Glomerular endothelial cell (primary cell): ENCODE data around the gene AGTRAP. TPM values are rescaled to one million over a fixed set of nuclear protein-coding genes. Genes with fewer than 3 reads are reported as not detected.

Experiments
- DNase-seq: peaks from one replicate; pipeline ENCODE4 v3.0.0-alpha.2; 2011; ENCODE audit warnings: low read depth, low spot score; ENCODE audit errors: extremely low read depth
- total RNA-seq: library from RNA; depleted of rRNA; stranded (reverse); fragments of >200 nt; gene quantifications from 2 replicates; pipeline ENCODE4 v1.2.3, GENCODE V29; 2015

The AGTRAP gene
- 54.1 and 68.0 TPM in 2 replicates for total RNA-seq

DNA sequence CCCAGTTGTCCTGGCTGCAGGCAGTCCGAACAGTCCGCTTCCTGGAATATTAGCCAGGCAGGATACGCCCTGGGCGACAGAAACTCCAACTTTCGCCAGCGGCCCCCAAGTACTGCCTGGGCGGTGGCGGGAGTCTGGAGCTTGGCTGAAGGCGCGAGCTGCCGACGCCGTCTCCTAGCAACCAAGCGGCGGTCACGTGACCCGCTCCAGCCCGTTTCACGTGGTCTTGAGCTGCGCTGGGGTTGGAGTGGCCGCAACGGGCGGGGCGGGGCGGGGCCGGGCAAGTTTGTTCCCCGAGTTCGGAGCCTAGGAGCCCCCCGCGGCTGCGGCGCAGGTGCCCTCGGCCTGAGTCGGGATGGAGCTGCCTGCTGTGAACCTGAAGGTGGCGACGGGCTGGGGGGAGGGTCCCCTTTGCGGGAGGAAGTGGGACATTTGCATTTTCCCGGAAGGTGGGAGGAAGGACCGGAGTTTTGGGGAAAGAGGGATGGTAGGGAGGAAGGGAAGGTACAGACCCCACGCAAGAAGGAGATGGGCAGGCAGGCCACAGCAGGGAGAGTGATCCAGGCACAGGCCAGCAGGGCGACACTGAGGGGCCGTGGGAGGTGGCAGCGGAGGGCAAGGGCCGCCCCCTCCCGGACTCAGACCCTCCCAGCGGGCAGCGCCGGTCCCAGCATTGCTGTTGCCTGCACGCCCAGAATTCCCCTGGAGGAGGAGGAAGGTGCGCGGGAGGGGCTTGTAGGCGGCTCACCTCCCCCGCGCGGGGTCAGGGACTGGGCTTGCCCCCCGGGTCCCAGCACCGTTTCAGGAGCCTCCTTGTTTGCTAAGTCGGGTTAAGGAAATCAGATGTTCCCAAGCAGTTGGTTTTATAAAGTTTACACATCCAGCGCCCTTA is at the start of gene AGTRAP:
Gene AGTRAP, plus strand, starts transcription at position 283 of the 892 bp plus-strand sequence. Its CDS starts 73 bp downstream, at position 356.
- DNase-seq: peak; percentile 56

DNA sequence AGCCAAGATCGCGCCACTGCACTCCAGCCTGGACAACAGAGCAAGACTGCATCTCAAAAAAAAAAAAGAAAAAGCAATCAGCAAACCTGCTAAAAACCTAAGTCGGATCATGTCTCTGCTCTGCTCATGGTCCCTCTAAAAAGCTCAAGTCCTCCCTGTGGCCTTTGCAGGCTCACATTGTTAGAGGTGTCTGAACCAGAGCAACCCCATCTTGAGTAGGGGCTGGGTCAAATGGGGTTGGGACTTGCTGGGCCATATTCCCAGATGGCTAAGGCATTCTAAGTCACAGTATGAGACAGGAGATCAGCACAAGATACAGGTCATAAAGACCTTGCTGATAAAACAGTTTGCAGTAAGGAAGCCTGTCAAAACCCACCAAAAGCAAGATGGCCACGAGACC is 47.4 kb upstream of the AGTRAP start:
- DNase-seq: no peak

DNA sequence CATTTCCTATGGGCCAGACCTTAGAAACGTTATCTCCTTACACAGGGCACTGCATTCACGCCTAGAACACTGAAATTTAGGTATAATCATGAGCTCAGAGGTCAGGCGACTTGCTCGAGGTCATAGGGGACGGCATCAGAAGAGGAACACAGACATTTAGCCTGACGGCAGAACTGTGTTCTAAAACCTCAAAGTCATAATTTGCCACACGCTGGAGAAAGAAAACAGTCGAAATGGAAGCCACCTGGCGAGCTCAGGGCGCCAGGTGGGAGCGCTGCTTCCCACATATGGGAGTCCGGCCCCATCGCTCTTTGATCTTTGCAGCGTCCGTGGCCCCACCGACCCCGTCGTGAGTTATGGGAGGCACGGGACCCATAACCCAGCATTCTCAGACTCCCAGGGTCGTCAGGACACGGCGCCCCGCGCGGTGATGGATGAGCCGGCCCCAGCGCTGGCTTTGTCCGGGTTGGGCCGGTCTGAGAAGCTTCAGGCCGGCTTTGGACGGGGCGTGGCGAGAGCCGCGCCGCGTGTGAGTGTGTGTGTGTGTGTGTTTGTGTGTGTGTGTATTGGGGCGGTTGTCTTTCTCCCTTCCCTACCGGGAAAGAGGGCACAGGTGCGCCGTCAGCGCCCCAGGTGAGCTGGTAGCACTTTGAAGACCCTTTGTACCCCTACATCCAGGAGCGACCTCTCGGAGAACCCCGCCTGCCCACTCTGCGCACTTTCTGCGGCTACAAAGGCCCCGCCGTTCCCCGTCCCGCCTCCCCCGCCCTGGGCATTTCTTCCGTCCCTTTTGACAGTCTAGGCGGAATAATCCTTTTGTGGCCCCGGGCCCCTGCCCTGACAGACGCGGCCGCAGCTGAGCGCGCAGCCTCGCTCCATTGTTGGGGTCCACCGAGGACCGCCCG is 45.3 kb upstream of the AGTRAP start:
- no peak for DNase-seq

- no peak for DNase-seq
Observed at GRCh38 chr1:11691302-11691914, 44.5 kb upstream of the AGTRAP start, which contains the start of gene DRAXIN. TSS of gene DRAXIN (plus strand) at chr1:11691710. CDS start at chr1:11706259, 14,549 bp downstream.

DNA sequence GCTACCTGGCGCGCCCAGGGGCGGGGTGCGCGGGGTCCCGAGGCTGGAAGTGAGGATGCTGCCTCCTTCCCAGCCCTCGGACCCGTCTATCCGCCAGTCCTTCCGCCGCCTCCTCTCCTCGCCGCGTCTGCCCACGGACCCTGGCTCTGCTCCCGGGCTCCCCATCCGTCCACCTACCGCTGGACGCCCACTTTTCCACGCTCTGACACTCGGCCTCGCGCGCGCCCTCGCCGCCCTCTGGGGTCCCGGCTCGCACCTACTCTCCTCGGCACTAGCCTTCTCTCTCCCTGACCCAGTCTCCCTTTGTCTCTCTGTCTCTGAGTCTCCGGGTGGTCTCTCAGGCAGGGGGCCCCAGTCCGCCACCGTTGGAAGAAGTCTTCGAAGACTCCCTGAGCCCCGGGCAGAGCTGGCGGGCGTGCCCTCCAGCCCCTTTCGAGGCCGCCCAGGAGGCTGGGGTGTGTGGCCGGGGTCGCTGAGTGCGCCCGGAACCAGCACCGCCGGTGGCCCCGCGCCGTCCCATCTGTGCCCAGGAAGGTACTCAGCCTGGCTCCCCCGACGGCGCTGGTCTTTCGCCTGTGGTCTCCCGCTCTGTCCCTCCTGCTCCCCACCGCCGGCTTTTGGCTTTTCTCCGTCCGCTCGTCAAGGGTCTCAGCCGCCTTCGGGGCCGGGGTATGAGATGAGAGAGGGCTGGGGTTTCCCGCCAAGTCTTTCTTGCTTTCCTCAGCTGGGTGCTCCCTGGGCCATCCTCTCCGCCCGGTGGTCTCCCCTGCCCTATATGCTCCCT is 43.8 kb upstream of the AGTRAP start:
- no peak for DNase-seq

DNA sequence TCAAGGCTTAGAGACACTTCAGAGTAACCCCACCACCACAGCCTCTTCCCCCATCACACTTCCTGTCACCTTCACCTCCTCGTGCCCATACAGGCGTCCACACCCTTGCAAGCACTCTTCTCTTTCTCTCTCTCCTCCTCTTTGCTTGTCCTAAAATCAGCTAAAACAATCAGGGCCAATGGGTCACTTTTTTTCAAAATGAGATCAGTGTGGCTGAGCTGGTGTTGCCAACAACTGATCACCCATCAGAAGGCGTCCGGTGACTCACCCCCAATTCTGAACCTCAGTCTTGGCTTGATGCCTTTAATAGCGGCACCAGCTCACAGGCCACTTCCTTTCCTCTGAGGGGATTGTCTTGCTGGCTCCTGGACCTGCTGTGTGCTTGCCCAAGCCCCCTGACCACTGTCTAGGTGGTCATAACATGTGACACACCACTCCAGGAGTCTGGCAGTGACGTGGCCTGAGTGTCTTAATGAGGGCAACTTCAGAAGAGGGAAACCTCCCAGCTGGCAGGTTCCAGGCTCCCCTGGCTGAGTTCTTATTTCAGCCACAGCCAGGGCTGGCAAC is 42.8 kb upstream of the AGTRAP start:
- DNase-seq: peak; percentile 52

DNA sequence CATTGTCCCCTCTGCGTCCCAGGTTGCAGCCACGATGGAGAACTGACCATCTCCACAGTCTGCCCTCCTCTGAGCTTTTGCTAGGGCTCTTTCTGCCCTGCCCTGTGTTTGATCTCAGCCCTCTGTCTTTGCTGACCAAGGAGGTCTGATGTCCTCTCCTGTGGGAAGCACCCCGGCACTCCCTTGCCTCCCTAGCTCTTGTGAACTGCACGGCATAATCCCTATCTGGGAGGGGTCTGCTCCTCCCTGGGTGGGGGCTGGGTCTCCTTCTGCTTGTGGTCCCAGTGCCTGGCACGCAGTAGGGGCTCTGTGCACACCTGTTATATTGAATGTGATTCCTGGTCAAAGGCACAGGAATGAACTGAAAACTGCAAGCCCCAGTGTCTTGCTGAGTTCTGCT is 42.0 kb upstream of the AGTRAP start:
- DNase-seq: no peak

- DNase-seq: no peak
Observed at GRCh38 chr1:11695861-11696260, 40.1 kb upstream of the AGTRAP start.

DNA sequence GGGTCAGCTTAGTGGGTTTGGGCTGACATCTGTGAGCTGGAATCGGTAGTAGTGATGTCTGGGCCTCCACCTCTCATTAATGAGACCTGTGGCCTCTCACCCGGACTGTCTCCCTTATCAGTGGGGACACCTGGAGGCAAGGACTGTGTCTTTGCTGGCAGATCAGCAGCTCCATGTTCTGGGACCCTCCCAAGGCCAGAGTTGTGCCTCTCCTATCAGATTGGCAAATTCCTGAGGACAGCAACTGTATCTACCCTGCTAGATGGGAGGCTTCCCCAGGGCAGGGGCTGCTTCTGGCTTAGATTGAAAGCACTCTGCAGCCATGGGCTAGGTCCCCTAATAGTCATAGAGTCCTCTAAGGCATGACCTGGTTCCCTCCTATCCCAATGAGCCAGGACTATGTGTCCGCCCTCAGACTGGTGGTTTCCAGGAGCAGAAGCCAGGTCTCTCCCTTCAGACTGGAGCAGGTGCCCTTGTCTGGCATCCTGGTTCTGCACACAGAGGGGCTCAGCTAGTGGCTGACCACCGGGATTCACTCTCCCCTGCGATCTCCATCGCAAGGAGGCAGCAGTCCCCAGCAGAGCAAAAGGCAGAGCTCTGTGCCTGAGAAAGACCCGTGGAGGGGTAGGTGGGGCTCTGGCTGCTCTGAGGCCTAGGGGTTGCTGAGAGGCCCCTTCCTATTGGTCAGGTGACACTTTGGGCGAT is 38.6 kb upstream of the AGTRAP start:
- DNase-seq: no peak

DNA sequence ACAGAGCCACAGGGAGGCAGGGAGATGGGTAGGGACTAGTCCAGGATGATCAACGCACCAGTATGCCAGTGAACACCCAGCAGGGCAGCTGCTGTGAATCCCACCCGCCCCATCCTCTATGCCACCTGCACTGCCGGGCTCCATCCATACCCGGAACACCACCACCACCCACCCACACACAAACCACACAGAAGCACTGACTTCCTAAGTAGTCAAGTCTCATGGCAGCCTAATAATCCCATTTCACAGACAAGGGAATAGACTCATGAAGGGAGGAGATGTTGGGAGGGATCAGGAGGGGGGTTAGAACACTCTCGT is 38.1 kb upstream of the AGTRAP start:
- DNase-seq: no peak

DNA sequence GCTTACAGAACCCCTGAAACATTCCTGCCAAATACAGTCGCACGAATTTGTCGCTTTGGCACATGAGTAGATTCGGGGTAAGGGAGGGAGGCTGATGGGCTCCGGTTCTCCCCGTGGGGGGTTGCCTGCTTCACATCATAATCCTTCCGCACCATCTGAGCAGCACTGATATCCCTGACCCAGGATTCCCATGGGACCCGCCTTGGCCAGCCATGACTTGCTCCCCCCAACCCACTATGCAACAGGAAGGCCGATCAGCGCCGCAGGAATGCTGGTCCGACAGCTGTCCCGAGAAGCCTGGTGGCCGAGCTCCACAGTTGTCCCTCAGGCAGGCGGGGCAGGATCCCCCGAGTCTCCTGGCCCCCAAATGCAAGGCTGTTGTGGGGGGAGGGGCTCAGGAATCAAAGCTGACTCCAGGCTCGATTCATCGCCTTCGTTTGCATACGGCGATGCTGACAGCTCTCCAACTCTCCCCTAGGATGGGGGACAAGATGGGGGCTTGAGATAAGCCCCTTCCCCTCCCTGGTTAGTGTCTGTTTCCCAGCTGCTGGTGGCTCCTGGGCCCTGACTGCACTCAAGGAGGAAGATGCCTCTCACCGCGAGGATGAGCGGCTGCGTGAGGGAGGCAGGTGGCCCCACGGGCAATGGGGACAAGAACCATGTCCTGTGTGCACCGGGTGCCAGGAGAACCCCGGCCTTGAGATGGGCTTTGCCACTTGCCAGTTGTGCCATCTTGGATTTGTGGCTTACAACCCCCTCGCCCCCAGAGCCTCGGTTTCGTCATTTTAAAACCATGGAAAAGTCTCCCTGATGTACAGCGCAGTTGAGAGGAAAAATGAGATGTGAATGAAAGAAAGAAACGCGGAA is 35.1 kb upstream of the AGTRAP start:
- no peak for DNase-seq

GRCh38 chr1:11701551-11701961 is 34.4 kb upstream of the AGTRAP start:
- DNase-seq: no peak

GRCh38 chr1:11701981-11702803 is 33.7 kb upstream of the AGTRAP start:
- DNase-seq: no peak

DNA sequence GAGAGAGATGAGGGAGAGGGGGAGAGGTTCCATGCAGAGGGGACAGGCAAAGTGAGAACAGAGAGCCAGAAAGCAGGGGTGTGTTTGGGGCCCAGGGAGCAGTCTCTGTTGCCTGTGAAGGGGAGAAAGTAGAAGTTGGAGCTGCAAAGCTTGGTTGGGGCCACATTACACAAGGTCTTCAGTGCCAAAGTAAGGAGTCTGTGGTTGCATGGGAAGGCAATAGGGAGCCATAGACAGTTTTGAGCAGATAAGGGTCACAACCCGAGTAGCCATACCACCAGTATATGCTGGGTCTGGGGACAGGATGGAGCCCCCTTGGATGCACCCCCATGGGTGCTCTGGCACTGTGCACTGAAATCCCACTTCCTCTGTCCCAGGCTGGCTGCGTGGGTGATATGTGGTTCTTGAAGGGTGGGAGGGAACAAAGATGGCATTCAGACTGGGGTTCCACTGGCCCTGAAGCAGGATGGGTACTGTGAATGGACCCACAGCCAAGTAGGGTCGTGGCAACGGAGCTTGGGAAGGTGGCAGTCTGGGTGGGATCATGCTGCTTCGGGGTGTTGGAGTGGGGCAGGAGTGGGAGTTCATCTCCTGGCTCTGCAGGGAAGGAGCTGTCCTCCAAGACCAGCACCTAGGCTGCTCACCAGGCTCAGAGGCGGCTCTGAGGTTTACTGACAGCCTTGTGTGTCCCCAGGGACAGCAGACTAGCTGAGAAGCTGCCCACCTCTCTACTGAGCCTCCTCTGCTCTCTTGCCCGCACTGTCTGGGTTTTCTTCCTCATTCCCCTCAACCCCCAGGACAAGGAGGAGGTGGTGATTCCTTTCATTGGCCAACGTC is 32.4 kb upstream of the AGTRAP start:
- no peak for DNase-seq

GRCh38 chr1:11704194-11704529 is 31.8 kb upstream of the AGTRAP start:
- DNase-seq: no peak

- DNase-seq: no peak
Observed at GRCh38 chr1:11704691-11705475, 31.1 kb upstream of the AGTRAP start.
